IPS-18a (cell line): ENCODE data around the gene MLN.

Source experiments
- H3K27ac ChIP-seq: one replicate; pipeline ENCODE4 v1.5.1; 2013; ENCODE audit warnings: low read length
- H3K27me3 ChIP-seq: one replicate; pipeline ENCODE4 v1.6.1; 2013; ENCODE audit warnings: mild to moderate bottlenecking, low read length; ENCODE audit not compliant: control insufficient read depth, insufficient read depth
- H3K36me3 ChIP-seq: one replicate; pipeline ENCODE4 v1.6.1; 2013; ENCODE audit warnings: low read depth, low read length; ENCODE audit not compliant: control insufficient read depth
- H3K4me1 ChIP-seq: one replicate; pipeline ENCODE4 v1.6.1; 2013; ENCODE audit warnings: low read depth, low read length; ENCODE audit not compliant: control insufficient read depth
- H3K4me3 ChIP-seq: one replicate; pipeline ENCODE4 v1.5.1; 2013; ENCODE audit warnings: low read length
- H3K9ac ChIP-seq: one replicate; pipeline ENCODE4 v1.6.1; 2013; ENCODE audit warnings: mild to moderate bottlenecking, low read length, moderate library complexity
- H3K9me3 ChIP-seq: one replicate; pipeline ENCODE4 v1.6.1; 2013; ENCODE audit warnings: low read depth, low read length; ENCODE audit not compliant: control insufficient read depth

The MLN gene

GRCh38 chr6:33820784-33821520 lies 17.1 kb upstream of the MLN start:
- no peaks in the 10 kb centered on the region for H3K27me3 ChIP-seq
- no peak overlapping the region for H3K4me3 ChIP-seq
- no peaks in the 10 kb centered on the region for H3K9me3 ChIP-seq
- peaks cover 4% of the 10 kb centered on the region for H3K4me1 ChIP-seq
- no peak overlapping the region for H3K27ac ChIP-seq
- H3K36me3 ChIP-seq: no peaks in the 10 kb centered on the region
- H3K9ac ChIP-seq: no peak overlapping the region

- Histone ChIP-seq H3K9me3 (no peaks in the 10 kb centered on the region), H3K36me3 (no peaks in the 10 kb centered on the region), H3K27me3 (no peaks in the 10 kb centered on the region), H3K4me3 (no peak overlapping the region), H3K9ac (no peak overlapping the region), H3K27ac (no peak overlapping the region), H3K4me1 (peaks cover 10% of the 10 kb centered on the region)
These were observed 16.4 kb upstream of the MLN start for GRCh38 chr6:33820243-33820642.

GRCh38 chr6:33819021-33819420 lies 15.2 kb upstream of the MLN start:
- peaks cover 13% of the 10 kb centered on the region for H3K4me1 ChIP-seq
- H3K27ac ChIP-seq: no peak overlapping the region
- H3K9me3 ChIP-seq: no peaks in the 10 kb centered on the region
- H3K36me3 ChIP-seq: no peaks in the 10 kb centered on the region
- H3K27me3 ChIP-seq: no peaks in the 10 kb centered on the region
- no peak overlapping the region for H3K4me3 ChIP-seq
- no peak overlapping the region for H3K9ac ChIP-seq

GRCh38 chr6:33818293-33818692 lies 14.5 kb upstream of the MLN start:
- no peaks in the 10 kb centered on the region for H3K36me3 ChIP-seq
- H3K9ac ChIP-seq: no peak overlapping the region
- H3K9me3 ChIP-seq: no peaks in the 10 kb centered on the region
- peaks cover 20% of the 10 kb centered on the region for H3K4me1 ChIP-seq
- no peak overlapping the region for H3K27ac ChIP-seq
- no peaks in the 10 kb centered on the region for H3K27me3 ChIP-seq
- no peak overlapping the region for H3K4me3 ChIP-seq

DNA sequence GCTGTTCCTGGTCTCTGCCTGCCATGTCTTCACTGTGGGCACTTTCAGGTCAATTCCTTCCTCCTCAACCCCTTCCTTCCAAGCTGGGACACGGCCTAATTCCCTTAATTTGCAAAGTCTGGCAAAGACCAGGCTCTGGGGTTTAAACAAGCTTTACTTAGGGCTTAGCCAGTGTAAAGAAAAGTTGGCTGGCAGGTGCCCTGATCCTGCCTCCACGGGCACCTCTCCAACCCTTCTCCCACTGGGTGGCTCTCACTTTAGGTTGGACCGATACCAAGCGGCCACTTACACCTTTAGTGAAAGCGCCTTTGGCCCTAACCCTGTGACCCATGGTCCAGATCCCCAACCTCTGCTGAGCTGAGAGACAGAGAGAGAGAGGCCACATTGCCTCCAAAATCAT lies 13.7 kb upstream of the MLN start:
- Histone ChIP-seq H3K9ac (no peak overlapping the region), H3K27me3 (no peaks in the 10 kb centered on the region), H3K9me3 (no peaks in the 10 kb centered on the region), H3K4me1 (peaks cover 22% of the 10 kb centered on the region), H3K4me3 (no peak overlapping the region), H3K27ac (no peak overlapping the region), H3K36me3 (no peaks in the 10 kb centered on the region)

DNA sequence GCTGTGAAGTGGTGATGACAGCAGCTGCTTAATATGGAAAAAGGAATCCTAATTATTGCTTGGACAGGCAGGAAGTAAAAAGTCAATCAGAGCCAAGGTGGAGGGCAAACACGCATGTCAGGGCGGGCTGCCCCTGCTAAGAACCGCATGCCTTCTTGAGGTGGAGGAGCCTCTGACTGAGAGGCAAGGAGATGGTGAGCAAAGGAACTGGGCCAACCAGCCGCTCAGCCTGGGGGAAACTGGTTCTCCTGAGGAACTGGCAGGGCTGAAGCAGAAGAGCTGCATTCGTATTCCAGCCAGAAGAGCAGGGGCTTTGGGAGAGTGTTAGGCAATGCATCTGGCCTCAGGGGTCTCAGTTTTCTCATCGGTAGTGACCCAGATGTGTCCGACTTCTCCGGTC lies 13.1 kb upstream of the MLN start:
- Histone ChIP-seq H3K27ac (no peak overlapping the region), H3K9me3 (no peaks in the 10 kb centered on the region), H3K9ac (no peak overlapping the region), H3K4me1 (peaks cover 27% of the 10 kb centered on the region), H3K27me3 (no peaks in the 10 kb centered on the region), H3K4me3 (no peak overlapping the region), H3K36me3 (no peaks in the 10 kb centered on the region)

DNA sequence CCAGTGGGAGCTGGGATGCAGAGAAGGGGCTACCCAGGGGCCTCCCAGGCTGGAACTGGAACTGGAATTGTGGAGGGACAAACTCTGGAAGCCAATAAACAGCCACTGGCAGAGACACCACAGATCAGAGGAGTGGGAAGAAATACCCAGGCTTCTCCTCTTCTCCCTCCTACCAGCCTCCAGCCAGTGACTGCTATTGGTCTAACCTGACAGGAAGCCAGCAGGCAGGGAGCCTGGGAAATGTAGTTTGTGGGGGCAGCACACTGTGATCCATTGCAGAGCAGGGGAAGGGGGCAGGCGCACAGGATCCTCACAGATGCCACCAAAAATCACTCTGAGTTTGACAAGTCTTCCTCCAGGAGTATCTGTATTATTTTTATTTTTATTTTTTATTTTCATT lies 12.1 kb upstream of the MLN start:
- H3K9me3 ChIP-seq: no peaks in the 10 kb centered on the region
- H3K27me3 ChIP-seq: no peaks in the 10 kb centered on the region
- H3K36me3 ChIP-seq: no peaks in the 10 kb centered on the region
- peaks cover 38% of the 10 kb centered on the region for H3K4me1 ChIP-seq
- H3K27ac ChIP-seq: no peak overlapping the region
- no peak overlapping the region for H3K4me3 ChIP-seq
- no peak overlapping the region for H3K9ac ChIP-seq

- no peaks in the 10 kb centered on the region for H3K27me3 ChIP-seq
These were observed 10.5 kb upstream of the MLN start for GRCh38 chr6:33813990-33814985.

GRCh38 chr6:33813246-33813904 lies 9.6 kb upstream of the MLN start:
- H3K4me3 ChIP-seq: no peak overlapping the region
- no peaks in the 10 kb centered on the region for H3K27me3 ChIP-seq
- H3K9me3 ChIP-seq: no peaks in the 10 kb centered on the region
- H3K27ac ChIP-seq: no peak overlapping the region
- H3K4me1 ChIP-seq: peaks cover 54% of the 10 kb centered on the region
- H3K36me3 ChIP-seq: no peaks in the 10 kb centered on the region
- no peak overlapping the region for H3K9ac ChIP-seq

More at GRCh38 chr6:33813990-33814985, 10.5 kb upstream of the MLN start:
- H3K9me3 ChIP-seq: no peaks in the 10 kb centered on the region
- H3K4me3 ChIP-seq: no peak overlapping the region
- H3K27ac ChIP-seq: no peak overlapping the region
- no peak overlapping the region for H3K9ac ChIP-seq
- H3K36me3 ChIP-seq: no peaks in the 10 kb centered on the region
- peaks cover 45% of the 10 kb centered on the region for H3K4me1 ChIP-seq

DNA sequence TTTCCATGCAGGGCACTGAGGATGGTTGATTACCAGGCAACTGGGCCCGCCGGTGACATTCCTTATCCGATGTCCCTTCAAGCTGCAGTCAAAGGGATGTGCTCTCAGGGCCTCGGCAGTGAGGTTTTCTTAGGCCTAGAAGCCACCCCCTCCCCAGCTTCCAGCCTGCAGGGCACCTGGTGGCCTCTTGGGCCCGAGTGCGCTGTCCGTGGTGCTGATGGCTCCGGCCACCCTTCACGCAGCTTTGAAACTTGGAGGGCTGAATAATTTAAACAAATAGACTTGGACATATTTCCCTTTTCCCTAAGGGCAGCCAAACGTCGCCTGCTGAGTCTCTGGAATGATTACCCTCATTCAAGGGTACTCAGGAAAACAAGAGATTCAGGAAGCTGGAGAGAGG lies 8.9 kb upstream of the MLN start:
- Histone ChIP-seq H3K36me3 (no peaks in the 10 kb centered on the region), H3K27ac (no peak overlapping the region), H3K9me3 (no peaks in the 10 kb centered on the region), H3K4me3 (no peak overlapping the region), H3K4me1 (peaks cover 56% of the 10 kb centered on the region), H3K9ac (no peak overlapping the region), H3K27me3 (no peaks in the 10 kb centered on the region)

DNA sequence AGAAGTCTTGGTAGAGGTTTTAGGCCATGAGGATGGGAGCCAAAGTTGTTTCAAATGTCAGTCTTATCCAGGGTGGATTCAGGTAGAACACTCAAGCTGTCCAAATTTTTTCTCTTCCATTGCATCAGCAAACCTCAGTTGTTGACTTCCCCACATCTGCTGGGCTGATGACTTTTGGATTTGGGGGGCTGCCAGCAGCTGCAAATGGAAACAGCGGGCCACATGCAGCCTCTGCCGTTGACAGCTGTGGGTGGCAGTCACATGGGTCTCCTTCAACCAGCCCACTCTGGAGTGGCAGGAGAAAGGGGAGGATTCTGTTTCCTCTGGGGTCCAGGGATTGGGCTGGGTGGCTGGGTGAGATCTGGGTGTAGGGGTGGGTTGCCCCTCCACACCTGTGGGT lies 5.8 kb upstream of the MLN start:
- no peaks in the 10 kb centered on the region for H3K36me3 ChIP-seq
- H3K4me3 ChIP-seq: no peak overlapping the region
- no peak overlapping the region for H3K9ac ChIP-seq
- peaks cover 50% of the 10 kb centered on the region for H3K4me1 ChIP-seq
- H3K9me3 ChIP-seq: no peaks in the 10 kb centered on the region
- no peaks in the 10 kb centered on the region for H3K27me3 ChIP-seq
- no peak overlapping the region for H3K27ac ChIP-seq
